ENCODE data around the gene SBF1.
A peak's percentile ranks its signal among the peaks of the same experiment; 100 is the strongest.
"Not testable (repeated sequence)": the region's sequence is repeated elsewhere in the genome, so short reads cannot be mapped to it uniquely, and the experiment has no call there.

The SBF1 gene

DNA sequence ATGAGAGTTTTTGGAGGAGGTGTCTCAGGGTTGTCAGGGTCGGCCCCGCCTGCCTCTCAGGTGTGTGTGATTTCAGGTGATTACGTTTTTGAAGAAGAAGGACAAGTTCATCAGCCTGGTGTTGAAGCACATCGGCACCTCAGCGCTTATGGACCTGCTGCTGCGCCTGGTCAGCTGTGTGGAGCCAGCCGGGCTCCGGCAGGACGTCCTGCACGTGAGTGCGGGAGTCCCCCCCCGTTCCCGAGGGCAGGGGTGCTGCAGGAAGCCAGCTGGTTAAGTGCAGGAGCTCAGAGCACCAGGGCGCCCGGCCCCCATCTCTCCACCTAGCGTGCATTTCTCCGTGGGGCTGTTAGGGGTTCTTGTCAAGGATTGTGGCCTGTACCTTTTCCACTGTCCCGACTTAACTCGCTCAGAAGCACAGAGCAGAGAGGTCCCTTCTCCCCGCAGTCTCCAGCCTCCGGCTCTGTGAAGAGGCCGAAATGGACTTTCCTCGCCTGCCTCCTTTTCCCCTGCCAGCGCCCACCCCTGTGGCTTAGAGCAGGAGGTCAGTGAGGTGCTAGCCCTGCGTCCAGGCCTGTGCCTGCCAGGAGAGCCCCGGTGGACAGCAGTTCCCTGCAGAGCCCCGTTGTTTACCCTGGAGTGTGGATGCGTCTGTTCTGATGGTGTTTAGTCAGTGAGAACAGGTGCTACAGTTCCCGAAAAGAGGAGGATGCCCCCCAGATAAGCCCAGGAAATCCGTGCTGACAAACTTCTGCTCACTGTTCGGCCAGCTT is 60.2 kb downstream of the SBF1 start:
- Histone ChIP-seq H2AK5ac (ENCODE audit: low read length) (no peak overlapping the region), H3K4me3 (ENCODE audit: low read depth, low read length) (no peak overlapping the region), H3K4ac (ENCODE audit: low read depth, low read length) (no peak overlapping the region), H3K36me3 (ENCODE audit: control insufficient read depth in 1 of 2, insufficient read depth in 2 of 2, low read length in 2 of 2) (peaks cover 49 to 55% of the 10 kb centered on the region in 2 experiments), H3K9ac (ENCODE audit: low read length) (no peak overlapping the region), H3K27me3 (ENCODE audit: insufficient read depth, low read length) (no peaks in the 10 kb centered on the region), H3K23ac (ENCODE audit: low read length) (no peak overlapping the region), H3K79me1 (ENCODE audit: low read length) (no peaks in the 10 kb centered on the region), H3K9me3 (ENCODE audit: insufficient read depth, low read depth, low read length) (no peaks in the 10 kb centered on the region), H4K91ac (ENCODE audit: low read depth, low read length) (no peak overlapping the region), H2BK12ac (ENCODE audit: low read length) (no peak overlapping the region), H4K12ac (ENCODE audit: low read depth, low read length) (peak overlapping the region; percentile 35), H4K8ac (ENCODE audit: low read depth, low read length) (no peak overlapping the region), H2BK120ac (ENCODE audit: insufficient read depth, low read length, poor library complexity) (no peak overlapping the region), H3K14ac (ENCODE audit: low read length) (no peak overlapping the region), H3K79me2 (ENCODE audit: control insufficient read depth, insufficient read depth, low read length, poor library complexity) (no peaks in the 10 kb centered on the region), H3K27ac (ENCODE audit: low read depth, low read length) (no peak overlapping the region), H3K4me2 (ENCODE audit: low read length) (no peak overlapping the region), H2BK5ac (ENCODE audit: low read depth, low read length, poor library complexity) (no peak overlapping the region), H3K4me1 (ENCODE audit: control insufficient read depth in 1 of 2, insufficient read depth in 2 of 2, low read length in 2 of 2) (no peaks in the 10 kb centered on the region), H3K18ac (ENCODE audit: low read length) (no peak overlapping the region), H2AFZ (ENCODE audit: insufficient read depth, low read length, poor library complexity) (no peak overlapping the region)
- DNase-seq = no peak
- WGBS (ENCODE audit: extremely low coverage, insufficient coverage, insufficient read length) = no CpG with 5 or more reads among the region's 31 CpGs

DNA sequence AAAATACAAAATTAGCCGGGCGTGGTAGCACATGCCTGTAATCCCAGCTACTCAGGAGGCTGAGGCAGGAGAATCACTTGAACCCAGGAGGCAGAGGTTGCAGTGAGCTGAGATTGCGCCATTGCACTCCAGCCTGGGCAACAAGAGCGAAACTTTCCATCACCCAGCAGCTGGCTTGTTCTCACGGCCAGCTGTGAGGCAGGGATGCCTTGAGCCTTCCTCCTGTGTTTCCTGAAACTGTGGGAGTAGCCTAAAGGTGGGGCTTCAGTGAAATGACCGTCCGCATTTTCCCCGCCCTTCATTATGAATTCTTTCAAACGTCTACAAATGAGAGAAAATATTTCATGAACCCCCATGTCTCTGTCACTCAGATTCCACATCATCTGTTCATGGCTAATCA is 65.9 kb downstream of the SBF1 start:
- H2AFZ ChIP-seq (ENCODE audit: insufficient read depth, low read length, poor library complexity); H2BK120ac ChIP-seq (ENCODE audit: insufficient read depth, low read length, poor library complexity); H3K9ac ChIP-seq (ENCODE audit: low read length); H3K4ac ChIP-seq (ENCODE audit: low read depth, low read length); H3K79me1 ChIP-seq (ENCODE audit: low read length); H3K4me3 ChIP-seq (ENCODE audit: low read depth, low read length); DNase-seq; H4K8ac ChIP-seq (ENCODE audit: low read depth, low read length); H3K9me3 ChIP-seq (ENCODE audit: insufficient read depth, low read depth, low read length); H3K4me2 ChIP-seq (ENCODE audit: low read length); H3K14ac ChIP-seq (ENCODE audit: low read length); H3K23ac ChIP-seq (ENCODE audit: low read length); H4K91ac ChIP-seq (ENCODE audit: low read depth, low read length); H3K4me1 ChIP-seq (ENCODE audit: control insufficient read depth in 1 of 2, insufficient read depth in 2 of 2, low read length in 2 of 2); H4K12ac ChIP-seq (ENCODE audit: low read depth, low read length); H2BK12ac ChIP-seq (ENCODE audit: low read length); H2AK5ac ChIP-seq (ENCODE audit: low read length); H3K18ac ChIP-seq (ENCODE audit: low read length); H3K27me3 ChIP-seq (ENCODE audit: insufficient read depth, low read length); H3K27ac ChIP-seq (ENCODE audit: low read depth, low read length); H2BK5ac ChIP-seq (ENCODE audit: low read depth, low read length, poor library complexity); H3K79me2 ChIP-seq (ENCODE audit: control insufficient read depth, insufficient read depth, low read length, poor library complexity): not testable (repeated sequence)
- H3K36me3 ChIP-seq (ENCODE audit: control insufficient read depth in 1 of 2, insufficient read depth in 2 of 2, low read length in 2 of 2) = peaks cover 34 to 35% of the 10 kb centered on the region in 2 experiments
- no CpG with 5 or more reads among the region's 9 CpGs for WGBS (ENCODE audit: extremely low coverage, insufficient coverage, insufficient read length)

- H4K12ac ChIP-seq (ENCODE audit: low read depth, low read length) = no peak overlapping the region
- peaks cover 34 to 35% of the 10 kb centered on the region in 2 experiments for H3K36me3 ChIP-seq (ENCODE audit: control insufficient read depth in 1 of 2, insufficient read depth in 2 of 2, low read length in 2 of 2)
- H3K9me3 ChIP-seq (ENCODE audit: insufficient read depth, low read depth, low read length) = peaks cover 2% of the 10 kb centered on the region
- H3K14ac ChIP-seq (ENCODE audit: low read length) = no peak overlapping the region
- DNase-seq = no peak
- no peak overlapping the region for H2AK5ac ChIP-seq (ENCODE audit: low read length)
- WGBS (ENCODE audit: extremely low coverage, insufficient coverage, insufficient read length) = no CpG with 5 or more reads among the region's 13 CpGs
- H3K9ac ChIP-seq (ENCODE audit: low read length) = no peak overlapping the region
- no peaks in the 10 kb centered on the region for H3K27me3 ChIP-seq (ENCODE audit: insufficient read depth, low read length)
- H2BK120ac ChIP-seq (ENCODE audit: insufficient read depth, low read length, poor library complexity) = no peak overlapping the region
- H4K91ac ChIP-seq (ENCODE audit: low read depth, low read length) = no peak overlapping the region
- no peak overlapping the region for H3K4ac ChIP-seq (ENCODE audit: low read depth, low read length)
- no peak overlapping the region for H2BK5ac ChIP-seq (ENCODE audit: low read depth, low read length, poor library complexity)
- H3K18ac ChIP-seq (ENCODE audit: low read length) = no peak overlapping the region
- no peak overlapping the region for H2BK12ac ChIP-seq (ENCODE audit: low read length)
- H3K23ac ChIP-seq (ENCODE audit: low read length) = no peak overlapping the region
- H2AFZ ChIP-seq (ENCODE audit: insufficient read depth, low read length, poor library complexity) = no peak overlapping the region
- H3K27ac ChIP-seq (ENCODE audit: low read depth, low read length) = no peak overlapping the region
- H4K8ac ChIP-seq (ENCODE audit: low read depth, low read length) = no peak overlapping the region
- H3K79me2 ChIP-seq (ENCODE audit: control insufficient read depth, insufficient read depth, low read length, poor library complexity) = no peaks in the 10 kb centered on the region
- no peaks in the 10 kb centered on the region for H3K79me1 ChIP-seq (ENCODE audit: low read length)
- no peak overlapping the region for H3K4me2 ChIP-seq (ENCODE audit: low read length)
- no peaks in the 10 kb centered on the region for H3K4me1 ChIP-seq (ENCODE audit: control insufficient read depth in 1 of 2, insufficient read depth in 2 of 2, low read length in 2 of 2)
- no peak overlapping the region for H3K4me3 ChIP-seq (ENCODE audit: low read depth, low read length)
Observed at GRCh38 chr22:50408311-50408710, 66.5 kb downstream of the SBF1 start.

DNA sequence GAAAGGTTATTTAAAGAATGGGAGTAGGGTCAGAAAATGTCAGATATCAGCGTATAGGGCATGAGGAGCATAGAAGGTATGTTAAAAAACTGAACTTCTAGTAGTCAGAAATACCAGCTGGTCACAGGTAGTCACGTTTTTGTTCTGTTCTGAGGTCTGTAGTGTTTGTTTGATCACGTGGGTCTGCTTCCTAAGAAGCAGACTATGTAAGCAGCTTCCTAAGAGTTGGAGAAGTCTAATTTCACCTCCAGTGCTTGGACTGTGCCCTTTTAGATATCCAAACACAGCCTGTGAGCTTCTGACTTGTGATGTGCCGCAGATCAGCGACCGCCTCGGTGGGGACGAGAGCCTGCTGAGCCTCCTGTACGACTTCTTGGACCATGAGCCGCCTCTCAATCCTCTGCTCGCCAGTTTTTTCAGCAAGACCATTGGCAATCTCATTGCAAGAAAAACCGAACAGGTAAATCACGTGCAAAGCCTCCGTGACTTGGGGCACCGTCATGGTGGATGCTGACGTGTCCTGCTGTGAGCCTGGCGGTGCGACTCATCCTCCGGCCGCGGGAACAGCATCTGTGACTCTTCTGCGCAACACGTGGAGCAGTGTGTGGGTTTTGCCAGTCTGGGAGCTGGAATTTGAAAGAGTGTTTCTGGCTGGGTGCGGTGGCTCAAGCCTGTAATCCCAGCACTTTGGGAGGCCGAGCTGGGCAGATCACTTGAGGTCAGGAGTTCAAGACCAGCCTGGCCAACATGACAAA is 68.2 kb downstream of the SBF1 start:
- Histone ChIP-seq H3K4me1 (ENCODE audit: control insufficient read depth in 1 of 2, insufficient read depth in 2 of 2, low read length in 2 of 2) (no peaks in the 10 kb centered on the region), H4K8ac (ENCODE audit: low read depth, low read length) (no peak overlapping the region), H3K27me3 (ENCODE audit: insufficient read depth, low read length) (no peaks in the 10 kb centered on the region), H3K18ac (ENCODE audit: low read length) (no peak overlapping the region), H4K12ac (ENCODE audit: low read depth, low read length) (no peak overlapping the region), H3K27ac (ENCODE audit: low read depth, low read length) (no peak overlapping the region), H3K79me2 (ENCODE audit: control insufficient read depth, insufficient read depth, low read length, poor library complexity) (no peaks in the 10 kb centered on the region), H2BK12ac (ENCODE audit: low read length) (no peak overlapping the region), H3K79me1 (ENCODE audit: low read length) (no peaks in the 10 kb centered on the region), H2AK5ac (ENCODE audit: low read length) (no peak overlapping the region), H3K4ac (ENCODE audit: low read depth, low read length) (no peak overlapping the region), H3K36me3 (ENCODE audit: control insufficient read depth in 1 of 2, insufficient read depth in 2 of 2, low read length in 2 of 2) (peaks cover 36 to 37% of the 10 kb centered on the region in 2 experiments), H2BK120ac (ENCODE audit: insufficient read depth, low read length, poor library complexity) (no peak overlapping the region), H2BK5ac (ENCODE audit: low read depth, low read length, poor library complexity) (no peak overlapping the region), H3K14ac (ENCODE audit: low read length) (no peak overlapping the region), H3K4me3 (ENCODE audit: low read depth, low read length) (no peak overlapping the region), H3K9ac (ENCODE audit: low read length) (no peak overlapping the region), H3K9me3 (ENCODE audit: insufficient read depth, low read depth, low read length) (peaks cover 2% of the 10 kb centered on the region), H2AFZ (ENCODE audit: insufficient read depth, low read length, poor library complexity) (no peak overlapping the region), H4K91ac (ENCODE audit: low read depth, low read length) (no peak overlapping the region), H3K4me2 (ENCODE audit: low read length) (no peak overlapping the region), H3K23ac (ENCODE audit: low read length) (no peak overlapping the region)
- no peak for DNase-seq
- WGBS (ENCODE audit: extremely low coverage, insufficient coverage, insufficient read length) = no CpG with 5 or more reads among the region's 25 CpGs

Data from trophoblast cell (in vitro differentiated cells and primary cell).